DOHH2 (cell line): Measurements from ENCODE around the gene CORO1C.

ENCODE experiments used
- H3F3A ChIP-seq: fragments of 200-600 bp; sonication (generic), shearing (Covaris generic); 2 replicates; pipeline ENCODE4 v1.6.0; 2016; ENCODE audit warnings: antibody characterized with exemption, mild to moderate bottlenecking; ENCODE audit not compliant: control insufficient read depth, insufficient read depth
- H3K27ac ChIP-seq: fragments of 200-600 bp; sonication (generic); 2 replicates; pipeline ENCODE4 v1.5.1; 2014; ENCODE audit warnings: low read depth, mild to moderate bottlenecking, low read length, moderate library complexity
- H3K27me3 ChIP-seq: fragments of 200-600 bp; sonication (generic); 2 replicates; pipeline ENCODE4 v1.6.1; 2014; ENCODE audit warnings: mild to moderate bottlenecking, low read length, mixed read lengths; ENCODE audit not compliant: control insufficient read depth
- H3K36me3 ChIP-seq: fragments of 200-600 bp; sonication (generic); 2 replicates; pipeline ENCODE4 v1.6.1; 2014; ENCODE audit warnings: mild to moderate bottlenecking, low read length, moderate library complexity, mixed read lengths; ENCODE audit not compliant: control insufficient read depth
- H3K4me1 ChIP-seq: fragments of 200-600 bp; sonication (generic); 2 replicates; pipeline ENCODE4 v1.6.1; 2014; ENCODE audit warnings: mild to moderate bottlenecking, low read length, mixed read lengths; ENCODE audit not compliant: control insufficient read depth
- H3K4me2 ChIP-seq: fragments of 200-600 bp; sonication (generic); 2 replicates; pipeline ENCODE4 v1.6.0; 2014; ENCODE audit warnings: mild to moderate bottlenecking, low read length, moderate library complexity
- H3K4me3 ChIP-seq: fragments of 200-600 bp; sonication (generic); 2 replicates; pipeline ENCODE4 v1.5.1; 2014; ENCODE audit warnings: mild to moderate bottlenecking, low read length, mixed read lengths
- H3K79me2 ChIP-seq: fragments of 200-600 bp; sonication (generic); 2 replicates; pipeline ENCODE4 v1.6.1; 2014; ENCODE audit warnings: mild to moderate bottlenecking, low read length, mixed read lengths; ENCODE audit not compliant: control insufficient read depth
- H3K9me2 ChIP-seq: fragments of 200-600 bp; sonication (generic); replicated peaks from 2 replicates; pipeline ENCODE4 v1.6.1; 2014; ENCODE audit warnings: mild to moderate bottlenecking, low read length, mixed read lengths; ENCODE audit not compliant: control insufficient read depth
- H3K9me3 ChIP-seq: fragments of 200-600 bp; sonication (generic); 2 replicates; pipeline ENCODE4 v1.6.1; 2014; ENCODE audit warnings: antibody characterized with exemption, low read length, mixed read lengths; ENCODE audit not compliant: control insufficient read depth, insufficient read depth
- H4K20me1 ChIP-seq: fragments of 200-600 bp; sonication (generic); 2 replicates; pipeline ENCODE4 v1.6.0; 2014; ENCODE audit warnings: low read depth, mild to moderate bottlenecking, antibody characterized with exemption, low read length, moderate library complexity; ENCODE audit not compliant: control insufficient read depth, insufficient read depth
- EZH2phosphoT487 ChIP-seq: fragments of 200-600 bp; sonication (generic); IDR thresholded peaks from 2 replicates; pipeline ENCODE4 v1.6.1; 2017; ENCODE audit warnings: borderline replicate concordance, mild to moderate bottlenecking, antibody characterized with exemption, low read length, moderate library complexity, mixed read lengths
- TF ChIP-seq, protein P1 (sequence below): fragments of 200-600 bp; sonication (generic); IDR thresholded peaks from one replicate; pipeline ENCODE4 v1.5.1; 2014; ENCODE audit warnings: antibody characterized with exemption, mild to moderate bottlenecking, low read depth, low read length; ENCODE audit not compliant: poor library complexity, severe bottlenecking

CORO1C gene

GRCh38 chr12:108668542-108668941, 62.8 kb downstream of the CORO1C start:
- Histone ChIP-seq H3K36me3 (no peaks in the 10 kb centered on the region), H3K27ac (no peak overlapping the region), H3K79me2 (no peaks in the 10 kb centered on the region), H3K4me2 (no peak overlapping the region), H3K9me3 (no peaks in the 10 kb centered on the region), H3K4me1 (peaks cover 46% of the 10 kb centered on the region), H4K20me1 (no peaks in the 10 kb centered on the region), H3K27me3 (no peaks in the 10 kb centered on the region), H3K4me3 (no peak overlapping the region), H3K9me2 (no peaks in the 10 kb centered on the region), H3F3A (peaks cover 10% of the 10 kb centered on the region)
- TF ChIP-seq EZH2phosphoT487, result no peak
- TF ChIP-seq, protein P1, sequence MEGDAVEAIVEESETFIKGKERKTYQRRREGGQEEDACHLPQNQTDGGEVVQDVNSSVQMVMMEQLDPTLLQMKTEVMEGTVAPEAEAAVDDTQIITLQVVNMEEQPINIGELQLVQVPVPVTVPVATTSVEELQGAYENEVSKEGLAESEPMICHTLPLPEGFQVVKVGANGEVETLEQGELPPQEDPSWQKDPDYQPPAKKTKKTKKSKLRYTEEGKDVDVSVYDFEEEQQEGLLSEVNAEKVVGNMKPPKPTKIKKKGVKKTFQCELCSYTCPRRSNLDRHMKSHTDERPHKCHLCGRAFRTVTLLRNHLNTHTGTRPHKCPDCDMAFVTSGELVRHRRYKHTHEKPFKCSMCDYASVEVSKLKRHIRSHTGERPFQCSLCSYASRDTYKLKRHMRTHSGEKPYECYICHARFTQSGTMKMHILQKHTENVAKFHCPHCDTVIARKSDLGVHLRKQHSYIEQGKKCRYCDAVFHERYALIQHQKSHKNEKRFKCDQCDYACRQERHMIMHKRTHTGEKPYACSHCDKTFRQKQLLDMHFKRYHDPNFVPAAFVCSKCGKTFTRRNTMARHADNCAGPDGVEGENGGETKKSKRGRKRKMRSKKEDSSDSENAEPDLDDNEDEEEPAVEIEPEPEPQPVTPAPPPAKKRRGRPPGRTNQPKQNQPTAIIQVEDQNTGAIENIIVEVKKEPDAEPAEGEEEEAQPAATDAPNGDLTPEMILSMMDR, result no peak

- no peak overlapping the region for H3K27ac ChIP-seq
- 0 out of 2 replicates have a peak, but pooled peaks cover 2% of the 10 kb centered on the region for H3K9me3 ChIP-seq
- TF ChIP-seq, protein P1, result no peak
- TF ChIP-seq EZH2phosphoT487, result no peak
- H3K9me2 ChIP-seq, result no peaks in the 10 kb centered on the region
- peaks cover 10% of the 10 kb centered on the region for H3F3A ChIP-seq
- no peak overlapping the region for H3K4me2 ChIP-seq
- H3K79me2 ChIP-seq, result no peaks in the 10 kb centered on the region; the same call in 1 of the 2 replicates
- H3K4me3 ChIP-seq, result no peak overlapping the region
- H3K27me3 ChIP-seq, result no peaks in the 10 kb centered on the region
- H3K4me1 ChIP-seq, result peaks cover 51% of the 10 kb centered on the region
- H4K20me1 ChIP-seq, result no peaks in the 10 kb centered on the region
- H3K36me3 ChIP-seq, result no peaks in the 10 kb centered on the region
Observed at GRCh38 chr12:108668063-108668462, 63.3 kb downstream of the CORO1C start.

- Histone ChIP-seq H3K27me3 (no peaks in the 10 kb centered on the region), H3K4me2 (peak overlapping the region; percentile 46), H3K27ac (no peak overlapping the region), H3K79me2 (no peaks in the 10 kb centered on the region; the same call in 1 of the 2 replicates), H3K9me3 (0 out of 2 replicates have a peak, but pooled peaks cover 2% of the 10 kb centered on the region), H3K4me3 (0 out of 2 replicates have a peak overlapping the region, but pooled peaks have one; percentile 8), H3K9me2 (no peaks in the 10 kb centered on the region), H3F3A (peaks cover 12% of the 10 kb centered on the region), H4K20me1 (no peaks in the 10 kb centered on the region), H3K36me3 (no peaks in the 10 kb centered on the region), H3K4me1 (peaks cover 55% of the 10 kb centered on the region)
- TF ChIP-seq, protein P1, result no peak
- no peak for TF ChIP-seq EZH2phosphoT487
Observed at GRCh38 chr12:108667349-108667748, 64.0 kb downstream of the CORO1C start.
